RWPE2 (cell line): ENCODE measurements around the gene SERPINA12.

ENCODE experiments used
- ATAC-seq: fragments of 200-7000 bp; cut with Tn5 transposase; 3 replicates; pipeline ENCODE4 v1.9.1; 2021; ENCODE audit warnings: low read depth
- DNase-seq: peaks from one replicate; pipeline ENCODE4 v3.0.0-alpha.2; 2020; ENCODE audit warnings: low spot score
- H3K27ac ChIP-seq: fragments of 450-650 bp; 2 replicates; pipeline ENCODE4 v1.5.1; 2017; ENCODE audit warnings: mild to moderate bottlenecking; ENCODE audit not compliant: poor library complexity, severe bottlenecking
- H3K27me3 ChIP-seq: fragments of 250-450 bp; sonication (Bioruptor Pico); 2 replicates; pipeline ENCODE4 v1.5.1; 2021; ENCODE audit warnings: mild to moderate bottlenecking, moderate library complexity; ENCODE audit not compliant: insufficient read depth, poor library complexity, severe bottlenecking
- H3K36me3 ChIP-seq: fragments of 250-450 bp; sonication (Bioruptor Pico); 2 replicates; pipeline ENCODE4 v1.5.1; 2020; ENCODE audit warnings: low read depth, mild to moderate bottlenecking, moderate library complexity
- H3K4me1 ChIP-seq: fragments of 250-450 bp; sonication (Bioruptor Pico); 2 replicates; pipeline ENCODE4 v1.5.1; 2021; ENCODE audit warnings: mild to moderate bottlenecking, moderate library complexity; ENCODE audit not compliant: insufficient read depth, poor library complexity, severe bottlenecking
- H3K4me3 ChIP-seq: fragments of 250-450 bp; sonication (Bioruptor Pico); 2 replicates; pipeline ENCODE4 v1.5.1; 2021; ENCODE audit warnings: mild to moderate bottlenecking, moderate library complexity; ENCODE audit not compliant: severe bottlenecking
- H3K9me3 ChIP-seq: fragments of 250-450 bp; sonication (Bioruptor Pico); 2 replicates; pipeline ENCODE4 v1.5.1; 2021; ENCODE audit warnings: mild to moderate bottlenecking, moderate library complexity; ENCODE audit not compliant: severe bottlenecking
- CTCF ChIP-seq: fragments of 450-650 bp; IDR thresholded peaks from one replicate; pipeline ENCODE4 v1.5.1; 2017; ENCODE audit warnings: mild to moderate bottlenecking, moderate library complexity; ENCODE audit not compliant: poor library complexity, severe bottlenecking

The SERPINA12 gene

GRCh38 chr14:94458558-94459205 lies 50.6 kb downstream of the SERPINA12 start:
- no peak overlapping the region for H3K27ac ChIP-seq
- TF ChIP-seq CTCF: no peak
- no peak overlapping the region for H3K4me3 ChIP-seq
- DNase-seq (no peak), ATAC-seq (no peak)
- peaks cover 3% of the 10 kb centered on the region for H3K4me1 ChIP-seq
- no peaks in the 10 kb centered on the region for H3K36me3 ChIP-seq
- H3K27me3 ChIP-seq: peaks cover 11% of the 10 kb centered on the region
- no peaks in the 10 kb centered on the region for H3K9me3 ChIP-seq

- H3K4me1 ChIP-seq: peaks cover 3% of the 10 kb centered on the region
- peaks cover 13% of the 10 kb centered on the region for H3K27me3 ChIP-seq
- DNase-seq (no peak), ATAC-seq (no peak)
- H3K4me3 ChIP-seq: no peak overlapping the region
- no peaks in the 10 kb centered on the region for H3K9me3 ChIP-seq
- no peak overlapping the region for H3K27ac ChIP-seq
- H3K36me3 ChIP-seq: no peaks in the 10 kb centered on the region
- TF ChIP-seq CTCF: no peak
Observed at GRCh38 chr14:94458096-94458495, 51.2 kb downstream of the SERPINA12 start.

- ATAC-seq (no peak), DNase-seq (no peak)
- H3K9me3 ChIP-seq: no peaks in the 10 kb centered on the region
- H3K27ac ChIP-seq: no peak overlapping the region
- TF ChIP-seq CTCF: no peak
- H3K4me3 ChIP-seq: no peak overlapping the region
- H3K36me3 ChIP-seq: no peaks in the 10 kb centered on the region
- peaks cover 3% of the 10 kb centered on the region for H3K4me1 ChIP-seq
- peaks cover 18% of the 10 kb centered on the region for H3K27me3 ChIP-seq
Observed at GRCh38 chr14:94455928-94456327, 53.3 kb downstream of the SERPINA12 start.

GRCh38 chr14:94451826-94452225 lies 57.4 kb downstream of the SERPINA12 start:
- no peak for TF ChIP-seq CTCF
- Histone ChIP-seq H3K27ac (no peak overlapping the region), H3K36me3 (no peaks in the 10 kb centered on the region), H3K9me3 (no peaks in the 10 kb centered on the region), H3K4me1 (peaks cover 10% of the 10 kb centered on the region), H3K4me3 (no peak overlapping the region), H3K27me3 (peaks cover 18% of the 10 kb centered on the region)
- ATAC-seq: no peak
- DNase-seq: no peak

- TF ChIP-seq CTCF: no peak
- Histone ChIP-seq H3K4me3 (no peak overlapping the region), H3K27ac (no peak overlapping the region), H3K36me3 (no peaks in the 10 kb centered on the region), H3K4me1 (peaks cover 10% of the 10 kb centered on the region), H3K27me3 (peaks cover 18% of the 10 kb centered on the region), H3K9me3 (no peaks in the 10 kb centered on the region)
- DNase-seq (no peak), ATAC-seq (no peak)
Observed at GRCh38 chr14:94451091-94451771, 58.0 kb downstream of the SERPINA12 start.
